GM18507 (cell line): ENCODE measurements around the gene RNASE7.
A peak's percentile ranks its signal among the peaks of the same experiment; 100 is the strongest.
"Not testable (repeated sequence)": the region's sequence is repeated elsewhere in the genome, so short reads cannot be mapped to it uniquely, and the experiment has no call there.

Experiments
- DNase-seq: peaks from one replicate; pipeline ENCODE4 v3.0.0; 2011; ENCODE audit warnings: low read depth; ENCODE audit not compliant: insufficient read length; ENCODE audit errors: extremely low spot score
- FAIRE-seq: peaks from 2 replicates; lab custom pipeline; 2011; peaks lifted over from hg19 to GRCh38; lab: Jason Lieb, UNC

The RNASE7 gene

GRCh38 chr14:21041676-21042433, at the start of gene RNASE7:
Gene RNASE7, plus strand, starts transcription at chr14:21042362. Its CDS starts 631 bp downstream, at chr14:21042993.
- FAIRE-seq (no peak), DNase-seq (no peak)

GRCh38 chr14:20996521-20996920, 45.6 kb upstream of the RNASE7 start:
- DNase-seq (no peak), FAIRE-seq (no peak)

- no peak for FAIRE-seq
- no peak for DNase-seq
These were observed 45.0 kb upstream of the RNASE7 start for GRCh38 chr14:20997115-20997514.

- FAIRE-seq (no peak), DNase-seq (no peak)
These were observed 44.6 kb upstream of the RNASE7 start for GRCh38 chr14:20997564-20997963.

- DNase-seq (no peak), FAIRE-seq (no peak)
These were observed 44.0 kb upstream of the RNASE7 start for GRCh38 chr14:20998139-20998538.

- no peak for FAIRE-seq
- DNase-seq: no peak
These were observed 43.3 kb upstream of the RNASE7 start, which contains the start of gene SLC39A2 for GRCh38 chr14:20998674-20999366. Gene SLC39A2, plus strand, starts transcription at chr14:20999293. Its CDS starts 154 bp downstream, at chr14:20999447.

- FAIRE-seq: no peak
These were observed 42.6 kb upstream of the RNASE7 start for GRCh38 chr14:20999591-20999990.

GRCh38 chr14:21001218-21001617, 40.9 kb upstream of the RNASE7 start:
- FAIRE-seq: no peak

More at GRCh38 chr14:20999591-20999990, 42.6 kb upstream of the RNASE7 start:
- no peak for DNase-seq

GRCh38 chr14:21003788-21004346, 38.3 kb upstream of the RNASE7 start:
- DNase-seq (no peak), FAIRE-seq (no peak)

More at GRCh38 chr14:21001218-21001617, 40.9 kb upstream of the RNASE7 start:
- DNase-seq: no peak

GRCh38 chr14:21009721-21010120, 32.4 kb upstream of the RNASE7 start:
- DNase-seq, FAIRE-seq: not testable (repeated sequence)

- DNase-seq (no peak), FAIRE-seq (no peak)
These were observed 31.0 kb upstream of the RNASE7 start for GRCh38 chr14:21011136-21011535.

- DNase-seq: no peak
- peak; percentile 86 for FAIRE-seq
These were observed 27.4 kb upstream of the RNASE7 start for GRCh38 chr14:21014761-21015190.

GRCh38 chr14:21015312-21015711, 26.9 kb upstream of the RNASE7 start:
- FAIRE-seq (no peak), DNase-seq (no peak)

- DNase-seq: no peak
- FAIRE-seq: no peak
These were observed 25.6 kb upstream of the RNASE7 start for GRCh38 chr14:21016413-21017190.

- no peak for FAIRE-seq
- DNase-seq: no peak
These were observed 24.5 kb upstream of the RNASE7 start for GRCh38 chr14:21017528-21018245.

- no peak for FAIRE-seq
- DNase-seq: no peak
These were observed 23.9 kb upstream of the RNASE7 start for GRCh38 chr14:21018286-21018685.

GRCh38 chr14:21018781-21019180, 23.4 kb upstream of the RNASE7 start:
- DNase-seq (no peak), FAIRE-seq (no peak)

GRCh38 chr14:21019366-21019765, 22.8 kb upstream of the RNASE7 start:
- DNase-seq (no peak), FAIRE-seq (no peak)

GRCh38 chr14:21020977-21021545, 21.1 kb upstream of the RNASE7 start:
- no peak for DNase-seq
- no peak for FAIRE-seq
